Stimulated activated CD4-positive, alpha-beta T cell treated with anti-CD3 and anti-CD28 coated beads, Interleukin-15, amount 100 ng/mL, for 24 hours (primary cell): Measurements from ENCODE around the gene NCKAP5.
"Not testable (repeated sequence)": the region's sequence is repeated elsewhere in the genome, so short reads cannot be mapped to it uniquely, and the experiment has no call there.

ENCODE experiments used
- DNase-seq: peaks from one replicate; pipeline ENCODE4 v3.0.0-alpha.2; 2020

The NCKAP5 gene

DNA sequence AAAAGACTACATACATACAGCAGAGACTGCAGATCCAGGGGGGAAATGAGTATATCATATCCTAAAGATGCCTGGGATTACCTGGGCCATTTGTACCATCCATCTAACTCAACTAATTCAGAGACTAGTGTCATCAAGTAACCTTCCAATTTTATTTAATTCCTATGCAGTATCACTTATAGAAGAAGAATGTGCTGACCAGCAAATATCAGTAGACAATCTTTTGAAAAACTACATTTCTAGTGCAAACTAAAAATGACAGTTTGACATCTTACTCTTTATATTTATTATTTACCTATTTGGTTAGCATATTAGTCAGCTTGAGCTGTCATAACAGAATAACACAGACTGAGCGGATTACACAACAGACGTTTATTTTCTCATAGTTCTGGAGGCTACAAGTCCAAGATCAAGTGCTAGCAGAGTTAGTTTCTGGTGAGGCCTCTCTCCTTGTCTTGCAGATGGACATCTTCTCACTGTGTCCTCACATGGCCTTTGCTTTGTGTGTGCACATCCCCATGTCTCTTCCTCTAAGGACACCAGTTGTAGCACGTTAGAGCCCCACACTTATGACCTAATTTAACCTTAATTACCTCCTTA, 47.0 kb downstream of the NCKAP5 start:
- DNase-seq, result no peak

DNA sequence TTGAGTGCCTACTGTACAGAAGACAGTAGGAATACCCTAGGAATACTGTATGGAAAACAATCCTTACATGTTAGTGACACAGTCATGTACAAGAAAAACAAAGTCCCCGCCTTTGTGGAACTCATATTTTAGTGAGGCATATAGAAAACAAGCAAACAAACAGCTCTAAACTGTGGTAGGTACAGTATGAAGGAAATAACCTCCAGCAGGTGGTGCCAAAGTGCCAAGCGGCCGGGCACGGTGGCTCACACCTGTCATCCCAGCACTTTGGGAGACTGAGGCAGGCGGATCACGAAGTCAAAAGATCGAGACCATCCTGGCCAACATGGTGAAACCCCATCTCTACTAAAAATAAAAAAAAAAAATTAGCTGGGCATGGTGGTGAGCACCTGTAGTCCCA, 48.6 kb downstream of the NCKAP5 start:
- not testable (repeated sequence) for DNase-seq

DNA sequence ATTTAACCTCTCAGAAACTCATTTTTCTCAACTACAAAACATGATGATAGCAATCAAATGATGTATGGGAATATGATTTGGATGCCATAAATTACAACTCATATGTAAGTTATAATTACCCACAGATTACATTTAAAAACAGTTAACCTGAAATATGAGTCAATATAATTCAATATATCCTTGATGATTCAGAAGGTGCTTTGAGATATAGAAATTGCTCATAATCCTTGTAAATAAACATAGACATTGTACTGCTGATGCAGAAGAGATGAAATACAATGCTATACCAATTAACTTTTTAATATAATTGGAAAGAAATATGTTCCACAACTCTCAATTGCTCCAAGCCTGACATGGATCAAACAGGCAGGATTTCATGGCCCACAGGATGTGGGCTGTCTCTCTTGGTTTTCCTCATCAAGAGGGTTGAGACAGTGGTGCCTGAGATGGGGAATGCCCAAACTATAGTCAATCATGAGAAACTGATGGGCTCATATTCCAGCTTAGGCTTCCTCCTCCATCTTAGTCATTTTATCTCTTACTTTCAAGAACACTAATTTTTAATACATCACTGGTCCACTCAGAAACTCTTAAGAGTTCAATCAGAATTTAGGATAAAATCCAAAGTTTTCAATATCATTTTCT, 49.4 kb downstream of the NCKAP5 start:
- no peak for DNase-seq

DNA sequence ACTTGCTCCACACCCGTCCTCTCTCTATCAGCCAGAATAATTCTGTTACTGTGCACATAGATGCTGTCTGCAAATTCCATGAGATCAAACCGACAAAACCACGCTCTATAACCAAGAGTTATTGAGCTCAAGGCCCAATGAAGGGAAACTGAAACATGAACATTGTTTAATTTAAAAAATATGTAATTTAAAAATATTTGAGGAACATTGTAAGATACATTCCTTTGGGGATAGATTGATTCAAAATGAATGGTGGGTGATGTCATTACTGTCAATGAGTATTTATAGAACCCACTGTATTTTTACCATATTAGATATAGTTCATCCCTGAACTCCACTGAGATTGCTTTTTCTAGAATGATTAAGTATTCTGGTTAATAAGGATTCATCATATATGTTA, 50.4 kb downstream of the NCKAP5 start:
- no peak for DNase-seq

DNA sequence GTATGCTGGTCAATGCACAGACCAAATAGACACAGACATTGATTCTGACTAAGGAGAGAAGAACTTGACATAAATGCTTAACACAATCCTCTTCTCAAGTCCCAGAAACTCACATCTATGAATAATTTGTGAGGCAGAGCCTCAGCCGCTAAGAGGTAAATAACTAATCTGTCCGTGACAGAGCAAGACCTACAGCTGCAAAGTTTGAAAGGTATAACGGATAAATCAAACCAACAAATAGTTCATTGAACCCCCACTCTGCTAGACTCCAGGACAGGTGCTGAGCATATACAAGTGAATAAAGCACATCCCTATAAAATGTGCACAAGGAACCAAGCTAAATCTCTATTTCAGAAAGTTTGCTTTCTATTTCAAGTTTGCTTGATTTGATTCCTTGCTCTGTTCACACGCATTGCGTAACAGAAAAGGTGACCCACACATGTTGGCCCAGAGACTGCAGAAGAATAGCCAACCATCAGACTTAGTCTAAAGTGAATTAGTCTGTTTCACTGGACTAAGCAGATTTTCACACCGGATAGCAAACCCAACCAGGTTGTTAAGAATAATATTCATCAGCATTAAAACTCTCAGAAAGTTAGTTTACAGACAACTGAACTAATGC, 51.7 kb downstream of the NCKAP5 start:
- no peak for DNase-seq

DNA sequence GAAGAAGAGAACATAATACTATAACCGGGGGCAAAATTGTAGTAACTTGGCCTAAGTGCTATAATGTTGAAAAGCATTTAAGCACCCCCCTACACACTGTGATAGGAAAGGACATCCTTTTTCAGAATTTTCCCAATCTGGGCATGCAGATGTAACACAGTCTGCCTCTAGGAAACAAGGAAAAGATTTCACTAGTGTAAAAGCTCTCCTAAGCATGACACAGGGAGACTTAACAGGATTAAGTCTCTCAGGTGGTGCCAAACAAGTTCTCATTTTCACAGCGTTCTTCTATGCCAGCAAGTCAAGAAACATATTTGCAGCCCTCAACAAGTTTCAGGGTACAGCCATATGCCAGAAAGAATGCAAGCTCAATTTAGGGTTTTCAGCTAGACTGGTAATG, 53.0 kb downstream of the NCKAP5 start:
- no peak for DNase-seq

DNA sequence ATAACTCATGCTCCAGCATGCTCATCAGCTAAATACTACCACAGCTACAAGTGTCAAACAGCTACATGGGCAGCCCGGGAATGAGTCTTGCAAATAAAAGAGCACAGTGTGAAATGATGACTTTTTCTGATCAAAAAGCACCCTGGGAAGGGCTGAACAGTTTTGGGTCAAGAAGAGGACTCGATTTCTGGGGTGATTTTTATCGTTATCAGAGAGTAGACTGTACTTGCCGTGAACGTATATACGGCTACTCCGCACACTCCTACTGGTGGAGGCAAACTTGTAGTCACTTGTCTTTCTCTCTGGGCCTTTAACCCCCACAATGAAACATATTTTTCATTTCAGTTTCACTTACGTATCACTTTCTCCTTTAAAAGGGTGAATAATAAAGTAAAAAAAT, 54.4 kb downstream of the NCKAP5 start:
- DNase-seq, result no peak

DNA sequence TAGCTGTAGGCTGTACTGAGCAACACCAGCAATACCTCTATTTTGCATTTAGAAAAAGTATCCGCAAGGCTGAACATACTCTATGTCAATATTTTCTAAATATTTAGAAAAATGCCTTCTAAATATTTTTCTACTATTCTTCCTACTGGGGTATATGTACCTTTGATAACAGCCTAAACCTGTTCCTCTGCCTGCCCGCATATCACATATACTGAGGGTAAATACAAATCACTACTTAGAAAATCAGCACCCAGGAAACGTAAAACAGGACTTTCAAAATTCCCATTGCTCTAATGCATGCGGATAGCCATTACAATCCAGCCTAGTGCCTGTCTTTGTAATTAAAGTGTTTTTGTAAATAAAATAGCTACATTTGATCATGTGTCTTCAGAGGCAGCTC, 56.1 kb downstream of the NCKAP5 start:
- no peak for DNase-seq

DNA sequence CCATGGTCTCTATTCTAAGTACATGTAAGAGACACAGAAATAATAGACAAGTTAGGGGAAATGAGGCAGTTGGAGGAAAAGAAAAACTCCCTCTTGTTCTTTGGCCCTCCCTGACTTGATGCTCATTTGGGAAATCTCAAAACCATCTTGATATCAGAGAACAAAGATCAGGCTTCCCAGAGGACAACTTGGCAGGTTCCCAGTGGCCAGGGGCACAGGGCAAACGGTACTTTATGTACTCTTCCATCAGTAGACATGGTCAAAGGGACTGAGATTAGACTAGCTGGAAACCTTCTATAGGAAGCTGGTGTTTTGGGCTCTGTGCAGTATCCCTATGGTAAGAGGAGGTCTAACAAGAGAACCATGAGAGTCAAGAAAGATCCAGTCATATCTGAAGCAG, 56.6 kb downstream of the NCKAP5 start:
- no peak for DNase-seq

DNA sequence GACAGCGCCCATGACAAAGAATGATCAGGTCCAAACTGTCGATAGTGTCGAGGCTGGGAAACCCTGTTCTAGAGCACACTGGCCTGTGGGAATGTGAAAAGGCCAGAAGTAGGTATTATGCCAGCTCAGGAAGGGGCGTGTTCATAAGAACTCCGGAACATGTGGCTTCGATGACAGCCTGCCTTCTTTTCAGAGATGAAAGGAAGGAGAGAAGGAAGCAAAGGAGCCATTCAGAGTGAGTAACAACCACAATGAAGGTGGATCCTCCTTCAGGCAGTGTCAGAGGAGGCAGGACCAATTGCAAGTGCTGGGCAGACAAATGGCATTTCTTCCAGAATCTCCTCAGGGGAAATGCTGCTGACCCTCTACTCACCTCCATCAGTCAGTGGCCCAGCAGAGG, 58.5 kb downstream of the NCKAP5 start:
- no peak for DNase-seq

DNA sequence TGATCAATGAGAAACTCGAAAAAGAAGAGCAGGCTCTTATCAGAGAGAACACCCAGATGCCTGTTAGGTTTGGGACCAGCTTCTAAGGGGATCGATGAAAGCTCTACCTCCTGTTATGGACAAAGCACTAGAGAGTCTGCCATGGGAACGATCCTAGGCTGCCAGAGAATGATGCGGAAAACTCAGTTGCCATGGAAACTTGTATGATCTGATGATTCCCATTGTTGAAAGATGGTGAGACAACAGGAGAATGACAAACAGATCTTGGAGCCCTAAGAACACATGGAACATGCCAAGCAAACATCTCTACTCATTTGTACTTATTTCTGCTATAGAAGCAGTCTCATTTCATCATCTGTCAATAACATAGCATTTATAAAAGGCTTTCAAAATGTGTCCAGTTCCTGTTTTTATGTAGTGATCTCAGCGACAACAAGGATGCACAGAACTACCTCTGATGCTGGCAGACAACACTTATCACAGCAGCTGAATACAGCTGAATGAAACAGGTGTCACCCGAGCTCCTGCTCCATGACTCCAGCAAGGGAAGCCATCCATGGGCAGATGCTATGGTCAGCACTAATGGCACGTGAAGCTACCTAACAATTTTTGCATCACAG, 59.6 kb downstream of the NCKAP5 start:
- DNase-seq, result no peak

DNA sequence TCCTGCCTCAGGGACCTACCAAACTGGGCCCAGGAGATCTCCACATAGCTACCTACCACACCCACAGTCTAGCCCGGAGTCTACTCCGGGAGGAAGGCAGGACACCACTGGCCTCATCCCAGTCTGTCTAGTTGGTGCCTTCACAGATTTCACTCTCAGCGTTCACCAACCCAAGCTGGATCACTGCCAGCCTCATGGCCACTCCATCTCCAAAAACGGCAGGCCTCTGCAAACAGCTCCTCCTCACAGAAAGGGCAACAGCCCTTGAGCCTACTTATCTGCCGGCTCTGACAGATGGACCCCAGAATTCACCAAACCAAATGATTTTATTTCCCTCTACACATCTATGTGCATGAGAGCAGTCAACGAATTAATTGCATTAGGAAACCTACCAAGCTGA, 61.3 kb downstream of the NCKAP5 start:
- DNase-seq, result no peak

DNA sequence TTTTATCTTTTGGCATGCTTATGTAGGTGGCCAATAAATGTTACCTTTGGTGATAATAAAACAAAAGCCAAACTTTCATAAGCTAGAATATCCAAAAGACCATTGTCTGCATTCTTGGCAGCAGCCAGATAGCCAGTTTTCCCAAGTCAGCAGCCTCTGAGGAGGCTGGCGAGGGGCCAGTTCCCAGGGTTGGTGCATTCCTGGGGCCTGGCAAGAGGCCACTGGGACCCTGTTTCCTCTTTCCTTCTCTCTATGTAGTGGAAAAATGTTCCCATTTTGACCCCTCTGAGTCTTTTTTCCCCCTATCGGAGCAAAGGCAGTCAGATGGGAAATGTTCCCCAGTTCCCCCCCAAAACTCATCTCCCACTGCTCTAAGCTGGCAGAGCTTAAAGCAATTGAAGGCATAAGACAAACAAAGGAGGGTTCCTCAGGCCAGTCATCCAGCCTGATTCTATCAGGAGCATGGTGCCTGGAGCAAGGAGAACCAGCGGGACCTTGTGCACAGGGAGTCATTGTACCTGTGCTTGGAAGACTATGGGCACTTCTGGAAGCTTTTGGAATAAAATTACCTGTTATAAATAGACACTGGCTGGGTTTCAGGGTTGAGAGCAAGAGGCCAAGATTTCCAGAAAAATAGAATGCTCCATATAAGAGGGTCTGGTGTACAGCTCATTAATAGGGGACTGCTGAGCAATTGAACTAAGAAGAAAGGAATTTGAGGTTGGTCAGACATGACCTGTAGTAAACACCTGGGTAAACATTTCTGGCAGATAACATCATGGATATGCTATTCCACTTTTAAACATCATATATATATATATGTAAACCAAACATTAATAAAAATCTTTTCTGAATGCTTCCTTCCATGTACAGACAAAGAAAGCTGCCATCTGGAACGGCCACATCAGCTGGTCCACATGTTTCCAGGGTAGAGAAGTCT, 63.4 kb downstream of the NCKAP5 start:
- DNase-seq, result no peak

DNA sequence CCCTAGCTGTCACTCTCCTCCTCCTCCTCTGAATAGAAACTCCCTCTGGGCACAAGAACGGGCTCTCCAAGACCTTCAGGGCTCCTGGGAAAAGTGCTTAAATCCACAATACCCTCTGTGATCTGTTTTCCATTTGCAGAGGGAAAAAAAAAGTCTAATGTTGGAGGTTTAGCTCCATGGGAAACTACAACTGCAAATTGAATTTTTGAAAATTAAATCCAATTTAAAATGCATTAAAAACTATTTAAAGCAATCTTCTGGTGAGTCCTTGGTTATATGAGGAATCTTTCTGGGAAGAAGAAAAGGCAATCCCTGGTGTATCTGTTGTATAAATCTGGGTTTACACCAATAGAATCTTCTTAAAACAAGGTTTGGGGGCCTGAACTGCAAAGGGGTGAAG, 64.3 kb downstream of the NCKAP5 start:
- no peak for DNase-seq

DNA sequence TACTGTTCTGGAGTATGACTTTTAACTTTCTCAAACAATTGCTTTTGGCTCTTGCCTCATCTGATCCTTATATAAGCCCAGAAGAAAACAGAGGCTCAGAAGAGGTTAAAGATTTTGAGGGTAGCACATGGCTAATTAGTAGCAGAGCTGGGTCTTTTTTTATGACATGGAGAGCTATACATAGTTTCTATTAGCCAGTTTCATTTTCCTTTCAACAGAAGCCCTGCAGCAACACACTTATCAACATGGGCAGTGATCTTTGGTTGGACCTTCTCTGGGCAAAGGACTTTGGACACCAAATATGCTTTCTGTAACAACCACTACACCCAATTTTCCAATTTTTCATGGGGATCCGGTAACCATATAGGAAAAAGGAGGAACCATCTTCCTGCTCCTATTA, 64.9 kb downstream of the NCKAP5 start:
- DNase-seq, result no peak

DNA sequence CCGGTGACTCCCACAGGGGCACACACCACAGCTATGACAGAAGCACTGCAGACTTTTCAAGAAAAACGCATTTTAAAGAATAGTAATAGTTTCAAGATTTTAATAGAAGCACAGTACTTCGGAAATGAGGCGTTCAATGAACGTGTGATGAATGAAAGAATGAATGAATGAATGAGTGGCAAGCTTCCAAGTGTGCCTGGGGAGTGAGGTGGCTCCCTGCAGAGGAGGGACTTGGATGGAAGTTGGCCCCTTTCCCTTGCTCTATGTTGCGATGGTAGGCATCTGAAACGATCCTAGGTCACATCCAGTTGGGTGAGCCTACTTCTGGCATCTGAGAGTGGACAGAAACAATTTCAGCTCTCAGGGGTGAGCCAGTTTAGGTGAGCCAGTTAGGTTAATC, 65.6 kb downstream of the NCKAP5 start:
- no peak for DNase-seq

DNA sequence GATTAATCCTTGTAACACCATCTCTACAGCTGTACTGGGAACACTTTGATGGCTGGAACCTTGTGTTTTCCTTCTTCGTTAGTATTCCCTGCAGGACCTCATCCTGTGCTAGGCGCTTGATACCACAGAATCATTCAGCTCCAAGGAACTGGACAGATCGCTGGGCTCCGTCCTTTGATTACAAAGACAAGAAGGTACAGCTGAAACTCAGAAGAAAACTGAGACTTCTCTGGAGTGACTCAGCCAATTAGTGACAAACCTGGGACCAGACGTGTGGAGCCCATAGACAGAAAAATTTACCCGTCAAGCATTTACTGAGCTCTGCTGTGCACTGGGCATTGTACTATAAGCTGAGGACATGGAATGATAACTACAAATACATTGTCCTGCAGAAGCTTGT, 67.3 kb downstream of the NCKAP5 start:
- DNase-seq, result no peak

DNA sequence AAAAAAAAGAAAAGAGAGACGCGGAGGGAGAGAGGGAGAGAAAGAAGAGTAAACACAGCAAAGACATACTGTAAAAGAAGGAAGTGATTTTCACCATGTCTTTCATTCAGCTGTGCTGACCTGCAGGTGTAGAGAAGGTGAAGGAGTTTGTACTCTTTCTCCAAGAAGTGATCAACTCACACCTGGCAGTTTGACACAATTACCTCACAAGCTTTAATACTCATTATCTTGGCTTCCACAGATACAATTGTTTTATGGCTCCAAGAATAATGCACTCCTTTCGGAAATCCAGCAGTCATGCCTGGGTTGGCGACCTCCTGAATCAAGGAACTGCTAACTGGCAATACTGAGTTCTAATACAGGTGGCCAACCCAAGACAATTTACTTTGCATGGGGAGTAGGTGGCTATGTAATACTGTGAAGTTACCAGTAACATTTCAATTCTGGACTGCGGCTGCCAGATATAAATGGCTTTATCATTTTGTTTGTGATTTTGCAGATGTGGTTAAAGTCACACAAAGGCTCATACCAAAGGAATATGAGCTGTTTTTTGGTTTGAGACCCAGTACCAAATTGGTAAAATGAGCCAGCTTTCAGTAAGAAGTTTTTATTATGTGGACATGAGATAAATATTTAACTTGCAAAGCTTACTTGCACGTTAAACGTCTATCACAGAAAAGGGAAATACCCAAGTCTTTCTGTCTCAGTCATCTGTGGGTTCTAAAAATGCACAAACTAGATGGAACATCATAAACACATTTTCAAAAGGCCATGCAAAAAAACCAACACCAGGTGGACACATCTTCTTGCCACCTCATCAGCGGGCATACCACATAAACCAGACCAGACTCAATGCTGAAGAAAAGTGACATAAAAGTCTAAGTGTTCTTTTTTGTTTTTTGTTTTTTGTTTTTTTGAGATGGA, 69.3 kb downstream of the NCKAP5 start:
- no peak for DNase-seq

DNA sequence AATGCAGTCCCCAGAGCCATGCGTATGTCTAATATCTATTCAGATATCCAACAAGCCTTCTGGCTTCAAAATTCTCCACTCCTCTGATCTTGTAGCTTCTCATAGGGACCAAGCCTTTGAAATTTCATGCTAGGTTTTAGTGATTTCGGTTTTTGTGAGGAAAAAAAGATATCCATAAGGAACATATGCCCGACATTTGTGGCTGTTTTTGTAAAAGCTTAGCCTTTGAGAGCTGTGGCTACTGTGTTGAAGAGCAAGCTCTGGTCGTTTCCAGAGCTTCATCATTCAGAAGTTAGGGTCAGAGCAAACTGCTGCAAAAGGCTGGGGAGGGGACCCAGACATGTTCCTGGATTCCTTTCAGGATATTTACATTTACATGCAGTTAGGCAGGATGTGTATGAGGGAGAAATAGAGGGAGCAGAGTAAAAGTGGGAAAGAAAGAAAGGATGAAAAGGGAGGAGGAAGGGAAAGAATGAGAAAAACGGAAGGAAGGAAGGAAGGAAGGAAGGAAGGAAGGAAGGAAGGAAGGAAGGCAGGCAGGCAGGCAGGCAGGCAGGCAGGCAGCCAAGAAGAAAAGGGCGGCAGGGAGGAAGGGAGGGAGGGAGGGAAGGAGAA, 70.2 kb downstream of the NCKAP5 start:
- DNase-seq, result no peak

DNA sequence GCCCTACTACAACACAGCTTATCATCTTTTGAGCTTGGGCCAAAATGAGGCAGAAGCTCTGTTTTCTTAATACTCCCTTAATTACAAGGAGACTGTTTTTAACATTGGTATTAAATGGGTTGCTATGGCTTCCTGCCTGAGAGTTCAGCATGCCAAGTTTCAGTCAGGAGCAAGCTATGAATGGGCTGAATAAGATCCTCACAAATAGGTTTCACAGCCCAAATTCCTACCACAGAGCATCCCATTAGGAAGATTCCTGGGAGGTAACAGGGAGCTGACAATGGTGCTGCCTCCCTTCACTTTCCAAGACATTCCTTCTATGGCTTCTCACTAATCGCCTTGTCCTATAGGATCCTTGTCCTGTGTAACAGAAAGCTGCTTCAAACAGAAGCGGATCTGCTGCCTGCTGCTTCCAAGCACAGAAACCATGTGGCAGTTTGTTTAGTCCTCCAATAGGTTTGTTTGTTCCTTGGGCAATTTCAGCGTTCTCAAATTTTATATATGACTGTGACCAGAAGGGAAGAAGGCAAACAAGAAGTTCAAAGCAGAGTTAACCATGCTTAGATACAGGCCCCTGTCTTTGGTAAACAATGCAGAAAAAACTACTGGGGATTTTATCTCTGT, 70.9 kb downstream of the NCKAP5 start:
- DNase-seq, result no peak
